WTC11 (cell line): Measurements from ENCODE around the gene WFS1. TPM values are rescaled to one million over a fixed set of nuclear protein-coding genes. Genes with fewer than 3 reads are reported as not detected.

Source experiments
- ATAC-seq: fragments of 200-7000 bp; cut with Tn5 transposase; 2 replicates; pipeline ENCODE4 v1.10.0; 2021; ENCODE audit warnings: mild to moderate bottlenecking, moderate library complexity
- CTCF ChIA-PET: fragments of 300-600 bp; sonication (Branson Sonifier 250); formaldehyde crosslinking; loops from one replicate; lab custom pipeline; 2021; ENCODE audit warnings: antibody characterized with exemption; lab: Charles Lee
- POLR2A ChIA-PET: fragments of 350-600 bp; sonication (Branson Sonifier 250); formaldehyde crosslinking; loops from one replicate; lab custom pipeline; 2021; ENCODE audit warnings: antibody characterized with exemption; lab: Charles Lee
- DNase-seq: peaks from one replicate; pipeline ENCODE4 v3.0.0; 2021; ENCODE audit warnings: low spot score
- H3K27ac Mint-ChIP-seq: 2 replicates; pipeline ENCODE4 v1.8.0; 2021; ENCODE audit warnings: mixed read lengths
- H3K27me3 Mint-ChIP-seq: 2 replicates; pipeline ENCODE4 v1.8.0; 2021; ENCODE audit warnings: low read depth, mild to moderate bottlenecking, moderate library complexity, mixed read lengths
- H3K36me3 Mint-ChIP-seq: 2 replicates; pipeline ENCODE4 v1.8.0; 2021; ENCODE audit warnings: mixed read lengths
- H3K4me1 Mint-ChIP-seq: 2 replicates; pipeline ENCODE4 v1.8.0; 2022; ENCODE audit warnings: mixed read lengths
- H3K4me3 Mint-ChIP-seq: 2 replicates; pipeline ENCODE4 v1.8.0; 2021; ENCODE audit warnings: mild to moderate bottlenecking, moderate library complexity, mixed read lengths
- H3K9me3 Mint-ChIP-seq: 2 replicates; pipeline ENCODE4 v1.8.0; 2021; ENCODE audit warnings: mixed read lengths
- ARID4B ChIP-seq: sonication (generic); formaldehyde crosslinking; IDR thresholded peaks from 2 replicates; pipeline ENCODE4 v1.8.0; 2023; ENCODE audit warnings: missing genetic modification reagents, mild to moderate bottlenecking, borderline replicate concordance
- CDX4 ChIP-seq: fragments of 250-450 bp; sonication (Bioruptor Pico); IDR thresholded peaks from 2 replicates; pipeline ENCODE4 v1.9.0; 2021; ENCODE audit warnings: moderate library complexity, mild to moderate bottlenecking, inconsistent platforms, borderline replicate concordance
- CREM ChIP-seq: sonication (generic); formaldehyde crosslinking; IDR thresholded peaks from 2 replicates; pipeline ENCODE4 v1.8.1; 2022; ENCODE audit warnings: mild to moderate bottlenecking, missing genetic modification reagents, moderate library complexity
- EMX1 ChIP-seq: fragments of 250-450 bp; sonication (Bioruptor Pico); IDR thresholded peaks from 2 replicates; pipeline ENCODE4 v1.8.0; 2021; ENCODE audit warnings: mild to moderate bottlenecking
- JUN ChIP-seq: sonication (generic); formaldehyde crosslinking; IDR thresholded peaks from 2 replicates; pipeline ENCODE4 v1.8.0; 2023; ENCODE audit warnings: mild to moderate bottlenecking, missing genetic modification reagents
- MYBL2 ChIP-seq: sonication (generic); formaldehyde crosslinking; IDR thresholded peaks from 2 replicates; pipeline ENCODE4 v1.8.1; 2023; ENCODE audit warnings: mild to moderate bottlenecking, moderate library complexity, missing genetic modification reagents
- NR2C2 ChIP-seq: sonication (generic); formaldehyde crosslinking; IDR thresholded peaks from 2 replicates; pipeline ENCODE4 v1.8.0; 2022; ENCODE audit warnings: mild to moderate bottlenecking, missing genetic modification reagents
- PRDM15 ChIP-seq: sonication (generic); formaldehyde crosslinking; IDR thresholded peaks from 2 replicates; pipeline ENCODE4 v1.8.0; 2022; ENCODE audit warnings: missing genetic modification reagents
- TCF7 ChIP-seq: sonication (generic); formaldehyde crosslinking; IDR thresholded peaks from 2 replicates; pipeline ENCODE4 v1.8.0; 2022; ENCODE audit warnings: mild to moderate bottlenecking, low read depth, missing genetic modification reagents, moderate library complexity
- USF2 ChIP-seq: sonication (generic); formaldehyde crosslinking; IDR thresholded peaks from 2 replicates; pipeline ENCODE4 v1.8.1; 2023; ENCODE audit warnings: mild to moderate bottlenecking, missing genetic modification reagents, moderate library complexity
- ZBTB43 ChIP-seq: sonication (generic); formaldehyde crosslinking; IDR thresholded peaks from 2 replicates; pipeline ENCODE4 v1.8.1; 2023; ENCODE audit warnings: mild to moderate bottlenecking, missing genetic modification reagents
- ZNF121 ChIP-seq: sonication (generic); formaldehyde crosslinking; IDR thresholded peaks from 2 replicates; pipeline ENCODE4 v1.8.0; 2023; ENCODE audit warnings: missing genetic modification reagents
- ZNF263 ChIP-seq: sonication (generic); formaldehyde crosslinking; IDR thresholded peaks from 2 replicates; pipeline ENCODE4 v1.8.1; 2022; ENCODE audit warnings: low read depth, mild to moderate bottlenecking, moderate library complexity, missing genetic modification reagents
- ZNF532 ChIP-seq: fragments of 250-450 bp; sonication (Bioruptor Pico); IDR thresholded peaks from 2 replicates; pipeline ENCODE4 v1.9.0; 2021; ENCODE audit warnings: mild to moderate bottlenecking, borderline replicate concordance
- ZNF671 ChIP-seq: fragments of 250-450 bp; sonication (Bioruptor Pico); IDR thresholded peaks from 2 replicates; pipeline ENCODE4 v1.8.0; 2021; ENCODE audit warnings: mild to moderate bottlenecking
- total RNA-seq: library from RNA; stranded (reverse); gene quantifications from 3 replicates; pipeline ENCODE4 v1.2.3, GENCODE V29; 2021

The WFS1 gene
- total RNA-seq, 1 experiment from 2014 or later: 34.7 TPM

GRCh38 chr4:6280365-6280996 is 10.8 kb downstream of the WFS1 start (continued):
- TF ChIP-seq ZNF532 (CRISPR knock-in tag): no peak
- no peak for TF ChIP-seq EMX1
- no peak for TF ChIP-seq USF2 (CRISPR knock-in tag)
- no peak for TF ChIP-seq ARID4B (CRISPR knock-in tag)
- no peak for TF ChIP-seq ZNF121 (CRISPR knock-in tag)
- no peak for TF ChIP-seq ZNF263 (CRISPR knock-in tag)

GRCh38 chr4:6281436-6282313 is 12.0 kb downstream of the WFS1 start:
- no peaks in the 10 kb centered on the region for H3K4me1 Mint-ChIP-seq
- H3K27ac Mint-ChIP-seq: peak overlapping the region; percentile 76
- H3K9me3 Mint-ChIP-seq: no peaks in the 10 kb centered on the region
- H3K36me3 Mint-ChIP-seq: peaks cover 5% of the 10 kb centered on the region; the same call in 1 of the 2 replicates
- ChIA-PET CTCF (interaction anchor here (1.2 to 2.0 kb wide), 3 partner anchors 31 to 50 kb away, joined by 4 to 12 read pairs (median 5); no protein-coding TSS in a partner anchor), POLR2A (no interaction called here)
- H3K4me3 Mint-ChIP-seq: no peak overlapping the region
- DNase-seq: no peak
- ATAC-seq: no peak
- H3K27me3 Mint-ChIP-seq: no peaks in the 10 kb centered on the region
- TF ChIP-seq CDX4 (no peak), PRDM15 (CRISPR knock-in tag) (no peak), MYBL2 (CRISPR knock-in tag) (no peak), CREM (CRISPR knock-in tag) (no peak), ZNF671 (CRISPR knock-in tag) (no peak), NR2C2 (no peak), JUN (CRISPR knock-in tag) (no peak), TCF7 (CRISPR knock-in tag) (no peak), ZBTB43 (CRISPR knock-in tag) (no peak)
